Fibroblast of lung (primary cell): ENCODE measurements around the gene POFUT2.

ENCODE experiments used
- CTCF ChIP-seq, 2 donors: IDR thresholded peaks in 1 of 2; conservative IDR thresholded peaks in 1 of 2; 1 replicate in 1 of 2; 2 replicates in 1 of 2; pipeline ENCODE4 v1.5.1; 2011 to 2012; ENCODE audit warnings: low read length in 2 of 2, control low read depth in 1 of 2, inconsistent platforms in 1 of 2, low read depth in 1 of 2, mild to moderate bottlenecking in 1 of 2
- EZH2 ChIP-seq: IDR thresholded peaks from 2 replicates; pipeline ENCODE4 v1.5.1; 2012; ENCODE audit warnings: low read length, control low read depth, mild to moderate bottlenecking; ENCODE audit errors: missing control alignments

DNA sequence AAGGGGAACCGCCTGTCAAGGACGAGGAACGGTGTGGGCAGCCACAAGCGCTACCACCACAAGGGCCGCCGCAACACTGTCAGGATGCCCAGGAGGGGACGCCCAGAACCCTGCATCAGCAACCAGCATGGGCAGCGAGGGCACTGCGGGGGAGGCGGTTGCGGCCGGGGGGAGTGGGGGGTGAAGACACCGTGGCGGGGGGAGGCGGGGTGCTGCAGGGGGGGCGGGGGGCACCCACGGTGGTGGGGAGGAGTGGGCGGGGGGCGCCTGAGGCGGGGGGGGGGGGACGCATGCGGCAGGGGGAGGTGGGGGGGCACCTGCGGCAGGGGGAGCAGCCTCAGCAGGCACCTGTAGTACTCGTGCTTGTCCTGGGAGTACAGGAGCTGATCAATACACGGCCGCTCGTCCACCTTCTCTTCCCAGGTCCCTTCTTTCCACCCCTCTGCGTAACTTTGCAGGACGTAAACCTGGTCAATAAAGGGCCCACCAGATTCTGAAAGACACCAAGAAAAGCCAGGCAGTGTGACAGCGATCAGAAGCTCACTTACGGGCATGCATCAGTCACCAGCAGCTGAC lies 4.6 kb downstream of the POFUT2 start:
- TF ChIP-seq CTCF (conservative IDR thresholded peaks at IDR 0.05 in 1 of 2, IDR thresholded peaks at IDR 0.05 in 1 of 2; ENCODE audit: low read depth in 1 of 2, low read length in 2 of 2) (no peak), EZH2 (no peak)
